Trophoblast cell (in vitro differentiated cells and primary cell): ENCODE results near the gene ATP13A3.

Experiments used
- DNase-seq, 2 donors: peaks; one replicate each; pipeline ENCODE4 v3.0.0-alpha.2; 2016
- H2AFZ ChIP-seq: 2 replicates; pipeline ENCODE4 v1.6.1; 2013; ENCODE audit warnings: low read length, moderate library complexity, mild to moderate bottlenecking; ENCODE audit not compliant: insufficient read depth, poor library complexity
- H2AK5ac ChIP-seq: 2 replicates; pipeline ENCODE4 v1.6.1; 2013; ENCODE audit warnings: mild to moderate bottlenecking, low read length
- H2BK120ac ChIP-seq: 2 replicates; pipeline ENCODE4 v1.6.1; 2013; ENCODE audit warnings: low read length, mild to moderate bottlenecking, moderate library complexity; ENCODE audit not compliant: insufficient read depth, poor library complexity
- H2BK12ac ChIP-seq: 2 replicates; pipeline ENCODE4 v1.6.1; 2013; ENCODE audit warnings: mild to moderate bottlenecking, low read length, moderate library complexity
- H2BK5ac ChIP-seq: 2 replicates; pipeline ENCODE4 v1.6.1; 2013; ENCODE audit warnings: low read length, low read depth, moderate library complexity, mild to moderate bottlenecking; ENCODE audit not compliant: poor library complexity
- H3K14ac ChIP-seq: 2 replicates; pipeline ENCODE4 v1.6.1; 2013; ENCODE audit warnings: mild to moderate bottlenecking, low read length
- H3K18ac ChIP-seq: 2 replicates; pipeline ENCODE4 v1.6.1; 2013; ENCODE audit warnings: mild to moderate bottlenecking, low read length
- H3K23ac ChIP-seq: 2 replicates; pipeline ENCODE4 v1.6.1; 2013; ENCODE audit warnings: low read length
- H3K27ac ChIP-seq: 2 replicates; pipeline ENCODE4 v1.5.1; 2013; ENCODE audit warnings: low read depth, mild to moderate bottlenecking, inconsistent platforms, low read length, moderate library complexity
- H3K27me3 ChIP-seq: 2 replicates; pipeline ENCODE4 v1.6.1; 2013; ENCODE audit warnings: inconsistent platforms, mild to moderate bottlenecking, low read length, moderate library complexity; ENCODE audit not compliant: insufficient read depth
- H3K36me3 ChIP-seq, 2 experiments: 1 replicate in 1 of 2; 2 replicates in 1 of 2; pipeline ENCODE4 v1.6.1; 2013; ENCODE audit warnings: low read length in 2 of 2, mild to moderate bottlenecking in 2 of 2, moderate library complexity in 1 of 2; ENCODE audit not compliant: insufficient read depth in 2 of 2, control insufficient read depth in 1 of 2
- H3K4ac ChIP-seq: 2 replicates; pipeline ENCODE4 v1.6.1; 2013; ENCODE audit warnings: low read depth, mild to moderate bottlenecking, low read length, moderate library complexity
- H3K4me1 ChIP-seq, 2 experiments: 1 replicate in 1 of 2; 2 replicates in 1 of 2; pipeline ENCODE4 v1.6.1; 2013; ENCODE audit warnings: low read length in 2 of 2, mild to moderate bottlenecking in 2 of 2, moderate library complexity in 1 of 2; ENCODE audit not compliant: insufficient read depth in 2 of 2, control insufficient read depth in 1 of 2
- H3K4me2 ChIP-seq: 2 replicates; pipeline ENCODE4 v1.6.1; 2013; ENCODE audit warnings: inconsistent platforms, mild to moderate bottlenecking, low read length, moderate library complexity
- H3K4me3 ChIP-seq: 2 replicates; pipeline ENCODE4 v1.5.1; 2013; ENCODE audit warnings: mild to moderate bottlenecking, low read depth, low read length, inconsistent platforms
- H3K79me1 ChIP-seq: one replicate; pipeline ENCODE4 v1.6.1; 2013; ENCODE audit warnings: low read length
- H3K79me2 ChIP-seq: 2 replicates; pipeline ENCODE4 v1.6.1; 2013; ENCODE audit warnings: low read length, mild to moderate bottlenecking; ENCODE audit not compliant: control insufficient read depth, insufficient read depth, poor library complexity
- H3K9ac ChIP-seq: 2 replicates; pipeline ENCODE4 v1.6.1; 2013; ENCODE audit warnings: mild to moderate bottlenecking, low read length
- H3K9me3 ChIP-seq: 2 replicates; pipeline ENCODE4 v1.6.1; 2013; ENCODE audit warnings: low read depth, mild to moderate bottlenecking, control low read depth, inconsistent platforms, low read length; ENCODE audit not compliant: insufficient read depth
- H4K12ac ChIP-seq: 2 replicates; pipeline ENCODE4 v1.6.1; 2013; ENCODE audit warnings: low read depth, mild to moderate bottlenecking, low read length, moderate library complexity
- H4K8ac ChIP-seq: 2 replicates; pipeline ENCODE4 v1.6.1; 2013; ENCODE audit warnings: low read depth, mild to moderate bottlenecking, low read length, moderate library complexity
- H4K91ac ChIP-seq: one replicate; pipeline ENCODE4 v1.6.1; 2013; ENCODE audit warnings: low read depth, mild to moderate bottlenecking, low read length, moderate library complexity
- WGBS: extraction: QIAGEN DNeasy Blood & Tissue Kit; methylation state at CpG from one replicate; pipeline ENCODE4 v1.1.7; 2013; ENCODE audit warnings: missing lambda C conversion rate; ENCODE audit not compliant: insufficient read length, insufficient coverage; ENCODE audit errors: extremely low coverage; 5-methylcytosine and 5-hydroxymethylcytosine counted together

Gene ATP13A3

GRCh38 chr3:194384156-194384555 lies 102.6 kb downstream of the ATP13A3 start:
- H3K79me1 ChIP-seq, result no peaks in the 10 kb centered on the region
- no peak overlapping the region for H4K12ac ChIP-seq
- H3K4me1 ChIP-seq, result peaks cover 0 to 2% of the 10 kb centered on the region in 2 experiments
- no peak overlapping the region for H3K27ac ChIP-seq
- H2BK5ac ChIP-seq, result no peak overlapping the region
- no peak overlapping the region for H3K9ac ChIP-seq
- no peak overlapping the region for H3K23ac ChIP-seq
- H2AFZ ChIP-seq, result no peak overlapping the region
- H3K4ac ChIP-seq, result no peak overlapping the region
- no peak overlapping the region for H4K91ac ChIP-seq
- H2BK12ac ChIP-seq, result no peak overlapping the region
- no peaks in the 10 kb centered on the region for H3K79me2 ChIP-seq
- no peak overlapping the region for H2AK5ac ChIP-seq
- no CpG with 5 or more reads among the region's 6 CpGs for WGBS
- no peaks in the 10 kb centered on the region for H3K27me3 ChIP-seq
- H4K8ac ChIP-seq, result no peak overlapping the region
- no peak for DNase-seq
- H3K4me2 ChIP-seq, result no peak overlapping the region
- H3K18ac ChIP-seq, result no peak overlapping the region
- H3K4me3 ChIP-seq, result no peak overlapping the region
- no peaks in the 10 kb centered on the region for H3K36me3 ChIP-seq
- H2BK120ac ChIP-seq, result no peak overlapping the region
- H3K14ac ChIP-seq, result no peak overlapping the region
- H3K9me3 ChIP-seq, result no peaks in the 10 kb centered on the region

GRCh38 chr3:194383276-194383940 lies 103.4 kb downstream of the ATP13A3 start:
- Histone ChIP-seq H2AFZ (no peak overlapping the region), H3K23ac (no peak overlapping the region), H2AK5ac (no peak overlapping the region), H3K14ac (no peak overlapping the region), H3K4me1 (peaks cover 0 to 2% of the 10 kb centered on the region in 2 experiments), H3K27me3 (no peaks in the 10 kb centered on the region), H3K4me3 (no peak overlapping the region), H3K27ac (no peak overlapping the region), H4K8ac (no peak overlapping the region), H2BK120ac (no peak overlapping the region), H3K79me2 (no peaks in the 10 kb centered on the region), H4K12ac (no peak overlapping the region), H3K4ac (no peak overlapping the region), H3K79me1 (no peaks in the 10 kb centered on the region), H3K36me3 (no peaks in the 10 kb centered on the region), H3K9ac (no peak overlapping the region), H3K4me2 (no peak overlapping the region), H2BK5ac (no peak overlapping the region), H4K91ac (no peak overlapping the region), H3K18ac (no peak overlapping the region), H3K9me3 (no peaks in the 10 kb centered on the region), H2BK12ac (no peak overlapping the region)
- no CpG with 5 or more reads among the region's 14 CpGs for WGBS
- no peak for DNase-seq

DNA sequence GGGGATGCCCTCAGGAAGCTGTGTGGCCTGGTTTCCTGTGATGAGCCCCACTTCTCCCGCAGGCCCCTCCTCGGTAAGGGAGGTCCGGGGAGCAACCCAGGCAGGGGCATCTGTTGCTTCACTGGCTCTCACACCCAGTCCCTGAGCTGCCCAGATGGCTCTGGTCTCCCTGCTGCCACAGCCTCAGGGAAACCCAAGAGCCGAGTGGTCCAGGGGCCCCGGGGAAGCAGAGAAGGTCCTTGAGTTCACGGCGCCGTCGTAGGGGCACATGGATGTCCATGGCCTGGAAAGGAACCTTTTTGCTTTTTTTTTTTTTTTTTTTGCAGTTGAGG lies 103.9 kb downstream of the ATP13A3 start:
- no peaks in the 10 kb centered on the region for H3K9me3 ChIP-seq
- no peak overlapping the region for H3K9ac ChIP-seq
- no peak overlapping the region for H3K4me3 ChIP-seq
- H3K27me3 ChIP-seq, result no peaks in the 10 kb centered on the region
- H4K12ac ChIP-seq, result no peak overlapping the region
- H2BK12ac ChIP-seq, result no peak overlapping the region
- H4K8ac ChIP-seq, result no peak overlapping the region
- no peak overlapping the region for H3K14ac ChIP-seq
- no peak overlapping the region for H3K4ac ChIP-seq
- no peak for DNase-seq
- H3K23ac ChIP-seq, result no peak overlapping the region
- no peak overlapping the region for H3K18ac ChIP-seq
- no peak overlapping the region for H3K27ac ChIP-seq
- H2BK120ac ChIP-seq, result no peak overlapping the region
- peaks cover 0 to 2% of the 10 kb centered on the region in 2 experiments for H3K4me1 ChIP-seq
- no peaks in the 10 kb centered on the region for H3K79me2 ChIP-seq
- H4K91ac ChIP-seq, result no peak overlapping the region
- WGBS, result no CpG with 5 or more reads among the region's 9 CpGs
- no peaks in the 10 kb centered on the region for H3K79me1 ChIP-seq
- H3K36me3 ChIP-seq, result no peaks in the 10 kb centered on the region
- H2BK5ac ChIP-seq, result no peak overlapping the region
- H2AFZ ChIP-seq, result no peak overlapping the region
- H2AK5ac ChIP-seq, result no peak overlapping the region
- no peak overlapping the region for H3K4me2 ChIP-seq

DNA sequence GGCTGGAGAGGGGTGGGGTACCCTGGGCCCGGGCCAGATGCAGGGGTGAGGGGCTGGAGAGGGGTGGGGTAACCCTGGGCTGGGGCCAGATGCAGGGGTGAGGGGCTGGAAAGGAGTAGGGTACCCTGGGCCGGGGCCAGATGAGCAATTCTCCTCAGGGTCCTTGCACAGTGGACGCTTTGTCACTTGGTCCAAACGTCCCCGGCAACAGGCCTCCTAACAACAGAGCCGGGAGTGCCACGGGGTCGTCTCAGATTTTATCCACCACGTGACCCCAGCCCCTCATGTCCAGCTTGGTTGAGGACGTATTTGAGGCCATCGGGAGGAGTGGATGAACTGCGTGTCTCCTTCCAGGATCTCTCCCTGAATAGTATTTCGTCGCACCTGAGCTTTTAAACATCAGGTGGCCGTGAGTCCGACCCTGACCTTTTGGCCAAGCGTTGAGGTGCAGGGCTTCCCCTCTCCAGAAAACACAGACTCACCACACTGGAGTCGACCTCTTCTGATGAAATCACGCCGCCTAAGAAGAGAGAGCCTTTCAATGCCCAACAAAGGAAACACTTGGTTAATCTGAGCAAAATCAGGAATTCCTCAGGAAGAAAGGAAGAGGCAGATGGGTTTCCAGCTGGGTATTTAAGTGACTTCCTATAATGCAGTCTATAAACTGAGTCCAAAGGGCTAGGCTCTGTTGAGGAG lies 104.5 kb downstream of the ATP13A3 start:
- H3K4me3 ChIP-seq, result no peak overlapping the region
- no peak overlapping the region for H3K18ac ChIP-seq
- no peak overlapping the region for H3K14ac ChIP-seq
- no peak overlapping the region for H2AFZ ChIP-seq
- H3K23ac ChIP-seq, result no peak overlapping the region
- no peak overlapping the region for H2BK120ac ChIP-seq
- no peak overlapping the region for H3K4me2 ChIP-seq
- no peaks in the 10 kb centered on the region for H3K9me3 ChIP-seq
- no peak overlapping the region for H4K91ac ChIP-seq
- H3K9ac ChIP-seq, result no peak overlapping the region
- H3K27ac ChIP-seq, result no peak overlapping the region
- H2BK12ac ChIP-seq, result no peak overlapping the region
- no peak for DNase-seq
- H3K4me1 ChIP-seq, result peaks cover 0 to 2% of the 10 kb centered on the region in 2 experiments
- WGBS, result no CpG with 5 or more reads among the region's 20 CpGs
- no peak overlapping the region for H2AK5ac ChIP-seq
- H3K4ac ChIP-seq, result no peak overlapping the region
- H4K8ac ChIP-seq, result no peak overlapping the region
- H3K79me2 ChIP-seq, result no peaks in the 10 kb centered on the region
- no peaks in the 10 kb centered on the region for H3K79me1 ChIP-seq
- H4K12ac ChIP-seq, result no peak overlapping the region
- H3K27me3 ChIP-seq, result no peaks in the 10 kb centered on the region
- H3K36me3 ChIP-seq, result no peaks in the 10 kb centered on the region
- no peak overlapping the region for H2BK5ac ChIP-seq
